GM12878 (cell line): ENCODE measurements around the gene GARIN5B. TPM values are rescaled to one million over a fixed set of nuclear protein-coding genes. Genes with fewer than 3 reads are reported as not detected.
"Not testable (repeated sequence)": the region's sequence is repeated elsewhere in the genome, so short reads cannot be mapped to it uniquely, and the experiment has no call there.

ENCODE experiments used
- ATAC-seq: fragments of 200-7000 bp; cut with Tn5 transposase; 3 replicates; pipeline ENCODE4 v1.9.1; 2020; ENCODE audit warnings: mild to moderate bottlenecking, moderate library complexity
- BruUV-seq: library from RNA; stranded (reverse); fragments of 400-500 nt; replicated peaks from 2 replicates; lab custom pipeline; 2021; lab: Mats Ljungman, UMichigan
- CTCF ChIA-PET: fragments of 300-600 bp; sonication (Branson Sonifier 250); formaldehyde crosslinking; extraction: SDS; loops from one replicate; lab custom pipeline; 2021; ENCODE audit warnings: inconsistent platforms; lab: Yijun Ruan, JAX
- POLR2A ChIA-PET: fragments of 350-600 bp; formaldehyde crosslinking; extraction: SDS; loops from one replicate; lab custom pipeline; 2021; ENCODE audit warnings: inconsistent platforms; lab: Charles Lee
- RAD21 ChIA-PET: fragments of 300-600 bp; sonication (Branson Sonifier 250); formaldehyde crosslinking; loops from one replicate; lab custom pipeline; 2023; ENCODE audit warnings: antibody characterized with exemption; ENCODE audit not compliant: unreplicated experiment; lab: Charles Lee
- SMC1A ChIA-PET: fragments of 300-600 bp; sonication (Branson Sonifier 250); formaldehyde crosslinking; loops from one replicate; lab custom pipeline; 2023; ENCODE audit not compliant: unreplicated experiment, uncharacterized antibody; lab: Charles Lee
- DNase-seq: peaks from one replicate; pipeline ENCODE4 v3.0.0-alpha.2; 2011; ENCODE audit warnings: low read depth, low spot score
- FAIRE-seq: peaks from 3 replicates; lab custom pipeline; 2011; peaks lifted over from hg19 to GRCh38; lab: Jason Lieb, UNC
- H2AFZ ChIP-seq: 2 replicates; pipeline ENCODE4 v1.6.0; 2011; ENCODE audit warnings: low read depth, low read length, control low read depth; ENCODE audit not compliant: control insufficient read depth
- H3K27ac ChIP-seq: 2 replicates; pipeline ENCODE4 v1.5.1; 2011; ENCODE audit warnings: control low read depth; ENCODE audit not compliant: control insufficient read depth, insufficient read depth
- H3K27me3 ChIP-seq, 2 experiments: replicated peaks in 1 of 2; 2 replicates each; pipeline versions ENCODE4 v1.6.0 to v1.6.1; 2011; ENCODE audit warnings: low read length in 1 of 2; ENCODE audit not compliant: control insufficient read depth in 2 of 2, insufficient read depth in 2 of 2
- H3K36me3 ChIP-seq, 2 experiments: 2 replicates each; pipeline ENCODE4 v1.5.1; 2011; ENCODE audit warnings: low read length in 1 of 2; ENCODE audit not compliant: control insufficient read depth in 2 of 2, insufficient read depth in 2 of 2
- H3K4me1 ChIP-seq: 2 replicates; pipeline ENCODE4 v1.6.1; 2011; ENCODE audit warnings: mild to moderate bottlenecking, low read length, moderate library complexity, mixed read lengths; ENCODE audit not compliant: control insufficient read depth, insufficient read depth
- H3K4me2 ChIP-seq: 2 replicates; pipeline ENCODE4 v1.6.0; 2011; ENCODE audit warnings: control low read depth; ENCODE audit not compliant: control insufficient read depth, insufficient read depth
- H3K4me3 ChIP-seq: fragments of 200-600 bp; sonication (generic); 2 replicates; pipeline ENCODE4 v1.5.1; 2016
- H3K79me2 ChIP-seq: 2 replicates; pipeline ENCODE4 v1.6.0; 2011; ENCODE audit warnings: low read length; ENCODE audit not compliant: control insufficient read depth, insufficient read depth
- H3K9ac ChIP-seq: 2 replicates; pipeline ENCODE4 v1.8.0; 2011; ENCODE audit warnings: low read length, control low read depth, mixed read lengths; ENCODE audit not compliant: control insufficient read depth, insufficient read depth
- H3K9me3 ChIP-seq: replicated peaks from 3 replicates; pipeline ENCODE4 v1.5.1; 2011; ENCODE audit warnings: mild to moderate bottlenecking, low read length; ENCODE audit not compliant: control insufficient read depth, insufficient read depth
- H4K20me1 ChIP-seq: 2 replicates; pipeline ENCODE4 v1.6.0; 2011; ENCODE audit not compliant: control insufficient read depth, insufficient read depth
- BACH1 ChIP-seq: fragments of 450-650 bp; IDR thresholded peaks from 2 replicates; pipeline ENCODE4 v1.6.1; 2017; ENCODE audit warnings: mild to moderate bottlenecking, borderline replicate concordance
- GATAD2B ChIP-seq: fragments of 450-650 bp; conservative IDR thresholded peaks from 2 replicates; pipeline ENCODE4 v1.6.1; 2017; ENCODE audit warnings: low read depth, mild to moderate bottlenecking, moderate library complexity
- HDAC6 ChIP-seq: fragments of 200-600 bp; sonication (generic); IDR thresholded peaks from one replicate; pipeline ENCODE4 v1.8.0; 2017; ENCODE audit warnings: antibody characterized with exemption; ENCODE audit not compliant: unreplicated experiment
- NBN ChIP-seq: fragments of 450-650 bp; IDR thresholded peaks from 2 replicates; pipeline ENCODE4 v1.6.1; 2016
- NR2F1 ChIP-seq: fragments of 450-650 bp; conservative IDR thresholded peaks from 2 replicates; pipeline ENCODE4 v1.6.1; 2017; ENCODE audit warnings: mild to moderate bottlenecking
- PML ChIP-seq: IDR thresholded peaks from 2 replicates; pipeline ENCODE4 v1.6.1; 2012; ENCODE audit warnings: low read length, inconsistent platforms
- POLR2AphosphoS2 ChIP-seq: IDR thresholded peaks from 2 replicates; pipeline ENCODE4 v1.6.1; 2011; ENCODE audit warnings: low read depth, mild to moderate bottlenecking, low read length, improper control_type of control experiment, moderate library complexity
- RB1 ChIP-seq: fragments of 450-650 bp; formaldehyde crosslinking; IDR thresholded peaks from 2 replicates; pipeline ENCODE4 v1.6.1; 2017; ENCODE audit warnings: mild to moderate bottlenecking, borderline replicate concordance
- SIN3A ChIP-seq: IDR thresholded peaks from 2 replicates; pipeline ENCODE4 v1.6.1; 2012; ENCODE audit warnings: low read depth, low read length, improper control_type of control experiment
- STAT1 ChIP-seq: fragments of 450-650 bp; conservative IDR thresholded peaks from 2 replicates; pipeline ENCODE4 v1.6.1; 2014; ENCODE audit warnings: antibody characterized with exemption, mild to moderate bottlenecking
- TBL1XR1 ChIP-seq: IDR thresholded peaks from 2 replicates; pipeline ENCODE4 v1.6.1; 2012; ENCODE audit warnings: low read depth, low read length, improper control_type of control experiment
- YY1 ChIP-seq: IDR thresholded peaks from 2 replicates; pipeline ENCODE4 v1.6.1; 2011; ENCODE audit warnings: low read depth, mild to moderate bottlenecking, low read length
- ZNF207 ChIP-seq: fragments of 450-650 bp; IDR thresholded peaks from 2 replicates; pipeline ENCODE4 v1.6.1; 2014; ENCODE audit warnings: antibody characterized with exemption, mild to moderate bottlenecking, borderline replicate concordance
- ZNF217 ChIP-seq: fragments of 450-650 bp; IDR thresholded peaks from 2 replicates; pipeline ENCODE4 v1.6.1; 2017; ENCODE audit warnings: antibody characterized with exemption, mild to moderate bottlenecking
- WGBS: methylation state at CpG from one replicate; pipeline ENCODE4 v1.1.6; 2016; ENCODE audit warnings: low lambda C conversion rate; ENCODE audit not compliant: insufficient replicate concordance, insufficient coverage; ENCODE audit errors: missing lambda C conversion rate; 5-methylcytosine and 5-hydroxymethylcytosine counted together
- in situ Hi-C: fragments of 300-500 bp; cut with MboI; formaldehyde crosslinking; loops from 9 replicates; pipeline ENCODE4 v1.14.3; 2018; ENCODE audit warnings: mixed read lengths
- intact Hi-C: fragments of 100-400 bp; cut with micrococcal nuclease; formaldehyde crosslinking; loops from one replicate; pipeline ENCODE4 v1.14.2; 2022; ENCODE audit not compliant: unreplicated experiment
- polyA plus RNA-seq, 11 experiments: library from polyadenylated mRNA; depleted of rRNA in 4 of 11; unstranded in 6 of 11; stranded (reverse) in 5 of 11; fragments of >200 nt; fragmentation: Nextera tagmentation in 4 of 11; fragmentation: Illumina TruSeq in 1 of 11; extraction: Ambion mirVana in 4 of 11; extraction: Trizol in 1 of 11; gene quantifications; 1 replicate in 1 of 11; 2 replicates in 10 of 11; pipeline versions ENCODE4 v1.2.1 to v1.2.3, GENCODE V29; 2011 to 2016; ENCODE audit warnings: inconsistent platforms in 2 of 11, missing spikeins in 2 of 11, low read depth in 1 of 11
- total RNA-seq, 4 experiments: library from RNA; depleted of rRNA in 3 of 4; stranded (reverse); fragments of >200 nt in 3 of 4; fragmentation: Illumina TruSeq in 1 of 4; extraction: Trizol in 1 of 4; gene quantifications; 2 replicates each; pipeline versions ENCODE4 v1.2.1 to v1.2.3, GENCODE V29; 2013 to 2021
- TF ChIP-seq, protein P1 (sequence below): IDR thresholded peaks from 2 replicates; pipeline ENCODE4 v1.6.1; 2012; ENCODE audit warnings: mild to moderate bottlenecking, low read depth, low read length
- TF ChIP-seq, protein P2 (sequence below): fragments of 450-650 bp; IDR thresholded peaks from 2 replicates; pipeline ENCODE4 v1.6.1; 2017; ENCODE audit warnings: mild to moderate bottlenecking, moderate library complexity

The GARIN5B gene
- total and polyA plus RNA-seq, 10 of the 15 experiments (the other 5 are each of a cell fraction or from before 2014, with no cell fraction given): not detected

DNA sequence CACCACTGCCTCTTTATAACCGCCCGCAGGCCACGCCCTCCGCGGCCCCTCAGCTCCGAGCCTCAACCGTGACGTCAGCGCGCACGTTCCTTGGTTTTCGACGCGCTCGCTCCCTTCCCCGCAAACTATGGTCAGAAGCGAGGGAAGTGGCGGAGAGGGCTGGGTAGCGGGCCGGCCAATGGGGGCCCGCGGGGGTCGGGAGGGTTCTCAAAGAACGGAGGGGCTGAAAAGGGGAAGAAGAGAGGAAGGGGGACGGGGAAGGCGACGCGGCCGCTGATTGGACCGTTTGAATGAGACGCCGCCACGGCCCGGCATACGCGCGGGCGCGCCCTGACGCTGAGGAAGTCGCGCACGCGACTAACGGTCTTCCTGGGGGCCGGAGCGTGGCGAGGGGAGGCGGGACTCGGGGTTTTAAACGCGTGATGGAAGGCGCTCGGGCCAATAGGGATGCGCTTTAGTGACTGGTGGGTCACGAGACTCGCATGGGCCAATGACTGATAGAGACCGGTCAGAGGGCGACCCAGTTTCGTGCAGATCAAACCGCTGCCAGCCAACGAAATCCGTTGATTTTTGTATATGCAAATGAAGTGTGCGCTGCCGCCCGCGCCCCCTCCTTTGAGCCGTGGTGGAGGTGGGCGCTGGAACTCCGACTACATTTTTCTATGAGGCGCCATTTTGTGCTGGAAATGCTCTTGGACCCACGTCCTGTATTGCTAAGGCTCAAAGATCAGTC is 44.9 kb upstream of the GARIN5B start (continued):
- TF ChIP-seq, protein P1, sequence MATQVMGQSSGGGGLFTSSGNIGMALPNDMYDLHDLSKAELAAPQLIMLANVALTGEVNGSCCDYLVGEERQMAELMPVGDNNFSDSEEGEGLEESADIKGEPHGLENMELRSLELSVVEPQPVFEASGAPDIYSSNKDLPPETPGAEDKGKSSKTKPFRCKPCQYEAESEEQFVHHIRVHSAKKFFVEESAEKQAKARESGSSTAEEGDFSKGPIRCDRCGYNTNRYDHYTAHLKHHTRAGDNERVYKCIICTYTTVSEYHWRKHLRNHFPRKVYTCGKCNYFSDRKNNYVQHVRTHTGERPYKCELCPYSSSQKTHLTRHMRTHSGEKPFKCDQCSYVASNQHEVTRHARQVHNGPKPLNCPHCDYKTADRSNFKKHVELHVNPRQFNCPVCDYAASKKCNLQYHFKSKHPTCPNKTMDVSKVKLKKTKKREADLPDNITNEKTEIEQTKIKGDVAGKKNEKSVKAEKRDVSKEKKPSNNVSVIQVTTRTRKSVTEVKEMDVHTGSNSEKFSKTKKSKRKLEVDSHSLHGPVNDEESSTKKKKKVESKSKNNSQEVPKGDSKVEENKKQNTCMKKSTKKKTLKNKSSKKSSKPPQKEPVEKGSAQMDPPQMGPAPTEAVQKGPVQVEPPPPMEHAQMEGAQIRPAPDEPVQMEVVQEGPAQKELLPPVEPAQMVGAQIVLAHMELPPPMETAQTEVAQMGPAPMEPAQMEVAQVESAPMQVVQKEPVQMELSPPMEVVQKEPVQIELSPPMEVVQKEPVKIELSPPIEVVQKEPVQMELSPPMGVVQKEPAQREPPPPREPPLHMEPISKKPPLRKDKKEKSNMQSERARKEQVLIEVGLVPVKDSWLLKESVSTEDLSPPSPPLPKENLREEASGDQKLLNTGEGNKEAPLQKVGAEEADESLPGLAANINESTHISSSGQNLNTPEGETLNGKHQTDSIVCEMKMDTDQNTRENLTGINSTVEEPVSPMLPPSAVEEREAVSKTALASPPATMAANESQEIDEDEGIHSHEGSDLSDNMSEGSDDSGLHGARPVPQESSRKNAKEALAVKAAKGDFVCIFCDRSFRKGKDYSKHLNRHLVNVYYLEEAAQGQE: no peak
- TF ChIP-seq NBN: peak; percentile 89; the same call in 1 of the 2 replicates

DNA sequence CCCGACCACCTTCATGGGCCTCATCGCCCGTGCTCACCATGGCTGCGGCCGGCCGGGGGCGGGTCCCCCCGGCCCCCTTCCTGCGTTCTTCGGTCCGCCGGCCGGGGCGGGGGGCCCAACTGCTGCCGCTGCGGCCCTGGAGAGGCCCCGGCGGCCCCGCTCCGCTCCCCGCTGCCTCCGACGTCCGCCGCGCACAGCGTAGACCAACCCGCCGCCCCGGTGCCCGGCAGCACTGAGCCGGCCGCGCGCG is 44.4 kb upstream of the GARIN5B start, which contains the start of gene UBE2S:
Gene UBE2S, minus strand, starts transcription at position 239 of the 250 bp plus-strand sequence. Its CDS starts 199 bp downstream, at position 40.
- 4% methylated on average over 32 of the region's 36 CpGs for WGBS
- peak within 1 kb of the TSS; percentile 99 for H3K4me2 ChIP-seq
- ChIA-PET SMC1A (interaction anchor here (1.7 kb wide), 1 partner anchor 69 kb away, joined by 5 read pairs; no protein-coding TSS in a partner anchor), RAD21 (interaction anchor here (0.6 to 2.3 kb wide), 6 partner anchors 21 to 1219 kb away, joined by 3 to 14 read pairs (median 5); partner anchors contain the start of genes HSPBP1 and TMEM238), POLR2A (interaction anchor here (1.0 to 3.2 kb wide), 11 partner anchors 20 to 345 kb away, joined by 3 to 21 read pairs (median 4); partner anchors contain the start of genes HSPBP1, ISOC2, KMT5C and RDH13)
- H3K9ac ChIP-seq: peak within 1 kb of the TSS; percentile 93
- H3K9me3 ChIP-seq, DNase-seq, CTCF ChIA-PET, in situ Hi-C loops, FAIRE-seq, BruUV-seq, H3K27me3 ChIP-seq, H4K20me1 ChIP-seq, intact Hi-C loops: not testable (repeated sequence)
- ATAC-seq: peak; percentile 86
- H3K79me2 ChIP-seq: peaks cover 41% of the 10 kb centered on the region
- peaks cover 6 to 13% of the 10 kb centered on the region in 2 experiments; a peak in 3 of 4 replicates for H3K36me3 ChIP-seq
- peak within 1 kb of the TSS; percentile 98 for H3K27ac ChIP-seq
- peak within 1 kb of the TSS; percentile 93 for H3K4me3 ChIP-seq
- H3K4me1 ChIP-seq: peaks cover 20% of the 10 kb centered on the region
- peak within 1 kb of the TSS; percentile 96 for H2AFZ ChIP-seq
- TF ChIP-seq GATAD2B: peak; percentile 96
- TF ChIP-seq TBL1XR1: peak; percentile 24; the same call in 1 of the 2 replicates
- peak; percentile 87; the same call in 1 of the 2 replicates for TF ChIP-seq STAT1
- peak; percentile 57 for TF ChIP-seq YY1
- peak; percentile 83 for TF ChIP-seq SIN3A
- TF ChIP-seq RB1: peak; percentile 73; the same call in 1 of the 2 replicates
- TF ChIP-seq ZNF217: peak; percentile 65; the same call in 1 of the 2 replicates
- peak; percentile 90 for TF ChIP-seq PML
- peak; percentile 97 for TF ChIP-seq HDAC6
- TF ChIP-seq ZNF207: 0 out of 2 replicates have a peak, but pooled peaks have one; percentile 69
- TF ChIP-seq NR2F1: peak; percentile 46
- TF ChIP-seq POLR2AphosphoS2: peak; percentile 96
- peak; percentile 97 for TF ChIP-seq BACH1
- TF ChIP-seq, protein P2, sequence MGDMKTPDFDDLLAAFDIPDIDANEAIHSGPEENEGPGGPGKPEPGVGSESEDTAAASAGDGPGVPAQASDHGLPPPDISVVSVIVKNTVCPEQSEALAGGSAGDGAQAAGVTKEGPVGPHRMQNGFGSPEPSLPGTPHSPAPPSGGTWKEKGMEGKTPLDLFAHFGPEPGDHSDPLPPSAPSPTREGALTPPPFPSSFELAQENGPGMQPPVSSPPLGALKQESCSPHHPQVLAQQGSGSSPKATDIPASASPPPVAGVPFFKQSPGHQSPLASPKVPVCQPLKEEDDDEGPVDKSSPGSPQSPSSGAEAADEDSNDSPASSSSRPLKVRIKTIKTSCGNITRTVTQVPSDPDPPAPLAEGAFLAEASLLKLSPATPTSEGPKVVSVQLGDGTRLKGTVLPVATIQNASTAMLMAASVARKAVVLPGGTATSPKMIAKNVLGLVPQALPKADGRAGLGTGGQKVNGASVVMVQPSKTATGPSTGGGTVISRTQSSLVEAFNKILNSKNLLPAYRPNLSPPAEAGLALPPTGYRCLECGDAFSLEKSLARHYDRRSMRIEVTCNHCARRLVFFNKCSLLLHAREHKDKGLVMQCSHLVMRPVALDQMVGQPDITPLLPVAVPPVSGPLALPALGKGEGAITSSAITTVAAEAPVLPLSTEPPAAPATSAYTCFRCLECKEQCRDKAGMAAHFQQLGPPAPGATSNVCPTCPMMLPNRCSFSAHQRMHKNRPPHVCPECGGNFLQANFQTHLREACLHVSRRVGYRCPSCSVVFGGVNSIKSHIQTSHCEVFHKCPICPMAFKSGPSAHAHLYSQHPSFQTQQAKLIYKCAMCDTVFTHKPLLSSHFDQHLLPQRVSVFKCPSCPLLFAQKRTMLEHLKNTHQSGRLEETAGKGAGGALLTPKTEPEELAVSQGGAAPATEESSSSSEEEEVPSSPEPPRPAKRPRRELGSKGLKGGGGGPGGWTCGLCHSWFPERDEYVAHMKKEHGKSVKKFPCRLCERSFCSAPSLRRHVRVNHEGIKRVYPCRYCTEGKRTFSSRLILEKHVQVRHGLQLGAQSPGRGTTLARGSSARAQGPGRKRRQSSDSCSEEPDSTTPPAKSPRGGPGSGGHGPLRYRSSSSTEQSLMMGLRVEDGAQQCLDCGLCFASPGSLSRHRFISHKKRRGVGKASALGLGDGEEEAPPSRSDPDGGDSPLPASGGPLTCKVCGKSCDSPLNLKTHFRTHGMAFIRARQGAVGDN: peak; percentile 96; the same call in 1 of the 2 replicates
